Sigmoid colon (tissue), 4 donors: ENCODE data around the gene RALGDS.

Experiments used
- EP300 ChIP-seq, 4 donors: sonication (generic); formaldehyde crosslinking; IDR thresholded peaks; one replicate each; pipeline ENCODE4 v1.6.1; 2017; ENCODE audit warnings: antibody characterized with exemption in 4 of 4
- TF ChIP-seq, protein P1 (sequence below), 4 experiments: fragments of 450-650 bp in 3 of 4; fragments of 200-600 bp in 1 of 4; IDR thresholded peaks; one replicate each; pipeline ENCODE4 v1.5.1; 2016 to 2019; ENCODE audit warnings: antibody characterized with exemption in 4 of 4, mild to moderate bottlenecking in 3 of 4, moderate library complexity in 2 of 4

DNA sequence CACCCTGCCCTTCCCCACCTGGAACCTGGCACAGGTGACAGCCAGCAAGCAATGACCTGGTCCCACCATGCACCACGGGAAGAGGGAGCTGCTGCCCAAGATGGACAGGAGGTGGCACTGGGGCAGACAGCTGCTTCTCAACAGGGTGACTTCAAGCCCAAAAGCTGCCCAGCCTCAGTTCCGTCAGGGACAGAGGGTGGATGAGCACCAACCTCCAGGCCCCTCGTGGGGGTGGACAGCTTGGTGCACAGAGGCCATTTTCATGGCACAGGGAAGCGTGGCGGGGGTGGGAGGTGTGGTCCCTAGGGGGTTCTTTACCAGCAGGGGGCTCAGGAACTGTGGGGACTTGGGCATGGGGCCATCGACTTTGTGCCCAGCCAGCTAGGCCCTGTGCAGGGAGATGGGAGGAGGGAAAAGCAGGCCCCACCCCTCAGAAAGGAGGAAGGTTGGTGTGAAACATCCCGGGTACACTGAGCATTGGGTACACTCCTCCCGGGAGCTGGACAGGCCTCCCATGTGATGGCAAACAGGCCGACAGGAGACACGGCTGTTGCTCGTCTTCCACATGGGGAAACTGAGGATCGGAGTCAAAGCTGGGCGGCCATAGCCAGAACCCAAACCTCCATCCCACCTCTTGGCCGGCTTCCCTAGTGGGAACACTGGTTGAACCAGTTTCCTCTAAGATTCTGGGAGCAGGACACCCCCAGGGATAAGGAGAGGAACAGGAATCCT, 57.4 kb downstream of the RALGDS start:
- TF ChIP-seq EP300 (IDR thresholded peaks at IDR 0.05), result no peak
- TF ChIP-seq, protein P1, sequence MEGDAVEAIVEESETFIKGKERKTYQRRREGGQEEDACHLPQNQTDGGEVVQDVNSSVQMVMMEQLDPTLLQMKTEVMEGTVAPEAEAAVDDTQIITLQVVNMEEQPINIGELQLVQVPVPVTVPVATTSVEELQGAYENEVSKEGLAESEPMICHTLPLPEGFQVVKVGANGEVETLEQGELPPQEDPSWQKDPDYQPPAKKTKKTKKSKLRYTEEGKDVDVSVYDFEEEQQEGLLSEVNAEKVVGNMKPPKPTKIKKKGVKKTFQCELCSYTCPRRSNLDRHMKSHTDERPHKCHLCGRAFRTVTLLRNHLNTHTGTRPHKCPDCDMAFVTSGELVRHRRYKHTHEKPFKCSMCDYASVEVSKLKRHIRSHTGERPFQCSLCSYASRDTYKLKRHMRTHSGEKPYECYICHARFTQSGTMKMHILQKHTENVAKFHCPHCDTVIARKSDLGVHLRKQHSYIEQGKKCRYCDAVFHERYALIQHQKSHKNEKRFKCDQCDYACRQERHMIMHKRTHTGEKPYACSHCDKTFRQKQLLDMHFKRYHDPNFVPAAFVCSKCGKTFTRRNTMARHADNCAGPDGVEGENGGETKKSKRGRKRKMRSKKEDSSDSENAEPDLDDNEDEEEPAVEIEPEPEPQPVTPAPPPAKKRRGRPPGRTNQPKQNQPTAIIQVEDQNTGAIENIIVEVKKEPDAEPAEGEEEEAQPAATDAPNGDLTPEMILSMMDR (IDR thresholded peaks at IDR 0.05), result no peak
